ENCODE data around the gene CDKL2.
"Not testable (repeated sequence)": the region's sequence is repeated elsewhere in the genome, so short reads cannot be mapped to it uniquely, and the experiment has no call there.

CDKL2 gene

DNA sequence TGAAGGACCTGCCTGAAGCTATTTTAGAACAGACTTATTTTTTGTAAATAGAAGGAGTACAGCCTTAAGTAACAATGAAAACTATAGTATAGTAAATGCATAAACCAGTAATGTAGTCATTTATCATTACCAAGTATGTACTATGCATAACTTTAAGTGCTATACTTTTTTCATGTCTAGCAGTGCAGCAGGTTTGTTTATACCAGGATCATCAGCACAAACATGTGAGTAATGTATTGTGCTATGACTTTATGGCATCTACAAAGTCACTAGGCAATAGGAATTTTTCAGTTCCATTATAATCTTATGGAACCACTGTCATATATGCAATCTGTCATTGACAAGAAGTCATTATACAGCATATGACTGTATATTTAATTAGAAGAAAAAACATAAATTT lies 77.9 kb downstream of the CDKL2 start:
- DNase-seq (ENCODE audit: low read depth), result no peak

DNA sequence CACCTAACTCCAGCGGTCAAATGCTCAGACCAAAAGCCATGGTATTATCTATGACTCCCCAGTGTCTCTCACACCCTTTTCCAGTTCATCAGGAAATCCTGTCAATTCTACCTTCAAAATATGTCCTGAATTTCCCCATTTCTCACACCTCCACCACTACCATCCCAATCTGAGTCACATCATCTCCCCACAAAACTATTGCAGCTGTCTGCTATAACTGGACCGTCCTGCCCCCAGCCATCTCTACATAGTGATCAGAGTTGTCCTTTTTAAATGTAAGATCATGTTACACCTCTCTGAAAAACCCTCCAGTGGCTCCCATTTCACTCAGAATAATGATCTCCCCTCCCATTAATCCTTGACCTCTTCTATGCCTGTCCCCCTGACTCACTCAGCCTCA lies 81.3 kb downstream of the CDKL2 start:
- DNase-seq (ENCODE audit: low read depth), result no peak

- DNase-seq (ENCODE audit: low read depth), result no peak
Observed at GRCh38 chr4:75547647-75548387, 82.5 kb downstream of the CDKL2 start.

DNA sequence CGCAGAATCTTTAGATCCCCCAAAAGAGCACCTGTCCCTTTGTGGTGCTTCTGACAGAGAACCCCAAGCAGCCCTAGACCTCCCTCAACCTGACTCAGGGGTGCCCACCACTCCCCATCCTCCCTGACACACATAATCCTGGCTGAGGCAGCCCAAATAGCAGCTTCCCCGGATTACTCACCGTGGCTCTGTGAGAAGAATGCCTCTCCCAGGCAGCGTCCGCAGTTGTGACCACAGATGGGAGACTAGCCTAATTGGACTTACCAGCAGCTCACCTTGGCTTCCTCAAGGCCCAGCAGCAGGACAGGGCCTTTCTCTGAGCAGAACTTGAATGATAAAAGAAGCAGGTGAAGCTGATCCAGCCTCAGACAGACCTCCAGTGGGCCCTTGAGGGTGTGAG lies 84.8 kb downstream of the CDKL2 start:
- no peak for DNase-seq (ENCODE audit: low read depth)

- DNase-seq (ENCODE audit: low read depth), result no peak
Observed at GRCh38 chr4:75544870-75545269, 85.5 kb downstream of the CDKL2 start.

DNA sequence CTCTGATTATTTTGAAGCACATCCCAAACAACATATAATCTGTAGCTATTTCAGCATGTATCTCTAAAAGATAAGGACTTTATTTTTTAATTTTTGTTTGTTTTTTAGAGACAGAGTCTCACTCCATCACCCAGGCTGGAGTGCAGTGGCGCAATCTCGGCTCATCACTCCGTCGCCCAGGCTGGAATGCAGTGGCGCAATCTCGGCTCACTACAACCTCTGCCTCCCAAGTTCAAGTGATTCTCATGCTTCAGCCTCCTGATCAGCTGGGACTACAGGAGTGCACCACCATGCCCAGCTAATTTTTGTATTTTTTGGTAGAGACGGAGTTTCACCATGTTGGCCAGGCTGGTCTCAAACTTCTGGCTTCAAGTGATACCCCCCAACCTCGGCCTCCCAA lies 86.1 kb downstream of the CDKL2 start:
- not testable (repeated sequence) for DNase-seq (ENCODE audit: low read depth)

GRCh38 chr4:75542824-75543223 lies 87.5 kb downstream of the CDKL2 start:
- DNase-seq (ENCODE audit: low read depth), result no peak

GRCh38 chr4:75537308-75537707 lies 93.0 kb downstream of the CDKL2 start:
- not testable (repeated sequence) for DNase-seq (ENCODE audit: low read depth)

- not testable (repeated sequence) for DNase-seq (ENCODE audit: low read depth)
Observed at GRCh38 chr4:75533926-75534325, 96.4 kb downstream of the CDKL2 start.

DNA sequence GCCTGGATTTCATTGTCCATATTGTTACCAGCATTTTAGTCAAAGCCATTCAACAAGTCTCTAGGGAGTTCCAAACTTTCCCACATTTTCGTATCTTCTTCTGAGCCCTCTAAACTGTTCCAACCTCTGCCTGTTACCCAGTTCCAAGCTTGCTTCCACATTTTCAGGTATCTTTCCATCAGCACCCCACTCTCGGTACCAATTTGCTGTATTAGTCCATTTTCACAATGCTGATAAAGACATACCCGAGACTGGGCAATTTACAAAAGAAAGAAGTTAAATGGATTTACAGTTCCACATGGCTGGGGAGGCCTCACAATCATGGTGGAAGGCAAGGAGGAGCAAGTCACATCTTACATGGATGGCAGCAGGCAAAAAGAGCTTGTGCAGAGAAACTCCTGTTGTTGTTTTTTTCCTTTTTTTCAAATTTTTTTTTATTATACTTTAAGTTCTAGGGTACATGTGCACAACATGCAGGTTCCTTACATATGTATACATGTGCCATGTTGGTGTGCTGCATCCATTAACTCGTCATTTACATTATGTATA lies 96.9 kb downstream of the CDKL2 start:
- not testable (repeated sequence) for DNase-seq (ENCODE audit: low read depth)

DNA sequence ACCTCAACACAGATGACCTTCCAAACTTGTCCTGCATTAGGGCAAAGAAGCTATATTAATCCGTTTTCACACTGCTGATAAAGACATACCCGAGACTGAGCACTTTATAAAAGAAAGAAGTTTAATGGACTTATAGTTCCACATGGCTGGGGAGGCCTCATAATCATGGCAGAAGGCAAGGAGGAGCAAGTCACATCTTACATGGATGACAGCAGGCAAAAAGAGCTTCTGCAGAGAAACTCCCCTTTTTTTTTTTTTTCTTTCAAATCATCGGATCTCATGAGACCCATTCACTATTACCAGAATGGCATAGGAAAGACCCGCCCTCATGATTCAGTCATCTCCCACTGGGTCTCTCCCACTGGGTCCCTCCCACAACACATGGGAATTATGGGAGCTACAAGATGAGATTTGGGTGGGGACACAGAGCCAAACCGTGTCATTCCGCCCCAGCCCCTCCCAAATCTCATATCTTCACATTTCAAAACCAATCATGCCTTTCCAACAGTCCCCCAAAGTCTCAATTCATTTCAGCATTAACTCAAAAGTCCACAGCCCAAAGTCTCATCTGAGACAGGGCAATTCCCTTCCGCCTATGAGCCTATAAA lies 98.7 kb downstream of the CDKL2 start:
- not testable (repeated sequence) for DNase-seq (ENCODE audit: low read depth)

GRCh38 chr4:75530556-75531322 lies 99.6 kb downstream of the CDKL2 start:
- DNase-seq (ENCODE audit: low read depth), result no peak

Measured in activated T-cell treated with anti-CD3 and anti-CD28 coated beads for 1 hour (primary cell).